ENCODE results near the gene SEMG2. TPM values are rescaled to one million over a fixed set of nuclear protein-coding genes. Genes with fewer than 3 reads are reported as not detected.

Gene SEMG2
- total RNA-seq, 1 experiment from 2014 or later, result not detected

DNA sequence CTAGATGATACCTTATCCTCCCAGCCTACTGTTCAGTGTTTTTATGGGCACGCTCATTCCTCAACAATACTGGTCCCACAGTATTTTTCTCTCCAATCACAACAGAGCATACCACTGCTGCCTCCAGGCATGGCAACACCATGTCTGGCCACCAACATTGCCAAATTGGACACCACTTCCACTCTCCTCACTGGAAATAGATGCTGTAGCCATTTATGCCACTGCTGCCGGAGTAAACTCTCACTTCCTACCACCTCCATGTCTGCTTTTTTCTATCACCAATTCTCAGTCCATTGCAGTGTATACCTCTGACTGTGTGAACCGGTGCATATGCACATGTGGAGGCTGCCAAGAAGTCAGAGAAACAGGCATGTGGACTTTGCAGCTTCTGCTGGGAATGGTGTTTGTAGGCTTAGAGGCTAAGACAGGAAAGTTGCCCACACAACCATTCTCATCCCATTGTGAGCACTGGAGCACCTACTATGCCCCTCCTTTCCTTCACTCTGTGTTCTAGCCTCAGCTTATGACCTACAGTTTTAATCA lies 32.0 kb upstream of the SEMG2 start:
- intact Hi-C loops (cut with micrococcal nuclease; ENCODE audit: unreplicated experiment), result no loop called here

DNA sequence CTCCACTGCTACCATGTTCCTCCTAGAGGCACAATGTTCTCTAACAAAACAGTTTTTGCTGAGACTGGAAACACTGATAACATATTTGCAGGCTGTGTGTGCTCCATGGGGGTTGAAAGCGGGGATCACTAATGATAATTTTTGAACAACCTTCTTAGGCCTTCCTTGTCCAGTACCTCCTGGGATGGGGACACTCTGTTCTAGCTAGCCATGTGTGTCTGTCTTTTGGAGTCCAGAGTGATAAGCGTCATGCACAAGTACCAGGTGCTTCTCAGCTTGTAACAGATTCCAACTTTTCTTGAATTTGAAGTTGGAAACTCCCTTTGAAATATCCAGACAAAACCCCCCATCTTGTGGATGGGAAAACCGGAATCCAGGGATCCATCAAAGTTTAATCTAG lies 31.3 kb upstream of the SEMG2 start:
- intact Hi-C loops (cut with micrococcal nuclease; ENCODE audit: unreplicated experiment), result no loop called here
- H3K9me2 ChIP-seq (ENCODE audit: insufficient read depth), result no peaks in the 10 kb centered on the region
- H3K4me1 ChIP-seq (replicated peaks; ENCODE audit: insufficient read depth), result 0 out of 2 replicates have a peak, but pooled peaks cover 7% of the 10 kb centered on the region
- no peak overlapping the region for H3K27ac ChIP-seq
- no peaks in the 10 kb centered on the region for H3K27me3 ChIP-seq (ENCODE audit: insufficient read depth, low read depth)
- ChIA-PET POLR2A (ENCODE audit: unreplicated experiment) (interaction anchor here (0.5 kb wide), 1 partner anchor 212 kb away, joined by 12 read pairs; no protein-coding TSS in a partner anchor), CTCF (no interaction called here)
- no peaks in the 10 kb centered on the region for H3K9me3 ChIP-seq (ENCODE audit: insufficient read depth, low read depth)
- no peaks in the 10 kb centered on the region for H3K79me2 ChIP-seq (ENCODE audit: low read depth)
- no peaks in the 10 kb centered on the region for H3K36me3 ChIP-seq (ENCODE audit: low read depth)
- TF ChIP-seq EZH2 (IDR thresholded peaks at IDR 0.05; ENCODE audit: low read depth), result no peak
- TF ChIP-seq, protein P1, sequence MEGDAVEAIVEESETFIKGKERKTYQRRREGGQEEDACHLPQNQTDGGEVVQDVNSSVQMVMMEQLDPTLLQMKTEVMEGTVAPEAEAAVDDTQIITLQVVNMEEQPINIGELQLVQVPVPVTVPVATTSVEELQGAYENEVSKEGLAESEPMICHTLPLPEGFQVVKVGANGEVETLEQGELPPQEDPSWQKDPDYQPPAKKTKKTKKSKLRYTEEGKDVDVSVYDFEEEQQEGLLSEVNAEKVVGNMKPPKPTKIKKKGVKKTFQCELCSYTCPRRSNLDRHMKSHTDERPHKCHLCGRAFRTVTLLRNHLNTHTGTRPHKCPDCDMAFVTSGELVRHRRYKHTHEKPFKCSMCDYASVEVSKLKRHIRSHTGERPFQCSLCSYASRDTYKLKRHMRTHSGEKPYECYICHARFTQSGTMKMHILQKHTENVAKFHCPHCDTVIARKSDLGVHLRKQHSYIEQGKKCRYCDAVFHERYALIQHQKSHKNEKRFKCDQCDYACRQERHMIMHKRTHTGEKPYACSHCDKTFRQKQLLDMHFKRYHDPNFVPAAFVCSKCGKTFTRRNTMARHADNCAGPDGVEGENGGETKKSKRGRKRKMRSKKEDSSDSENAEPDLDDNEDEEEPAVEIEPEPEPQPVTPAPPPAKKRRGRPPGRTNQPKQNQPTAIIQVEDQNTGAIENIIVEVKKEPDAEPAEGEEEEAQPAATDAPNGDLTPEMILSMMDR (conservative IDR thresholded peaks at IDR 0.05), result no peak
- H3K4me2 ChIP-seq, result no peak overlapping the region
- H2AFZ ChIP-seq, result no peak overlapping the region
- peak in 1 of 2 experiments; percentile 20 for DNase-seq
- BruUV-seq (replicated peaks), result no TSS peak
- H3F3A ChIP-seq (ENCODE audit: insufficient read depth, low read depth), result no peaks in the 10 kb centered on the region
- H4K20me1 ChIP-seq (ENCODE audit: insufficient read depth), result no peaks in the 10 kb centered on the region
- no peak overlapping the region for H3K4me3 ChIP-seq

More for the DNA sequence above, 32.0 kb upstream of the SEMG2 start:
- CTCF ChIA-PET, result no interaction called here
- Histone ChIP-seq H3K27ac (no peak overlapping the region), H3F3A (ENCODE audit: insufficient read depth, low read depth) (no peaks in the 10 kb centered on the region), H4K20me1 (ENCODE audit: insufficient read depth) (no peaks in the 10 kb centered on the region), H3K4me2 (no peak overlapping the region), H2AFZ (no peak overlapping the region), H3K36me3 (ENCODE audit: low read depth) (no peaks in the 10 kb centered on the region), H3K79me2 (ENCODE audit: low read depth) (no peaks in the 10 kb centered on the region), H3K4me1 (replicated peaks; ENCODE audit: insufficient read depth) (0 out of 2 replicates have a peak, but pooled peaks cover 7% of the 10 kb centered on the region), H3K9me2 (ENCODE audit: insufficient read depth) (no peaks in the 10 kb centered on the region), H3K27me3 (ENCODE audit: insufficient read depth, low read depth) (no peaks in the 10 kb centered on the region), H3K9me3 (ENCODE audit: insufficient read depth, low read depth) (no peaks in the 10 kb centered on the region), H3K4me3 (no peak overlapping the region)
- POLR2A ChIA-PET (ENCODE audit: unreplicated experiment), result interaction anchor here (0.5 kb wide), 1 partner anchor 212 kb away, joined by 12 read pairs; no protein-coding TSS in a partner anchor
- no peak for TF ChIP-seq EZH2 (IDR thresholded peaks at IDR 0.05; ENCODE audit: low read depth)
- TF ChIP-seq, protein P1 (conservative IDR thresholded peaks at IDR 0.05), result no peak
- no TSS peak for BruUV-seq (replicated peaks)
- peak in 1 of 2 experiments; percentile 11 for DNase-seq

DNA sequence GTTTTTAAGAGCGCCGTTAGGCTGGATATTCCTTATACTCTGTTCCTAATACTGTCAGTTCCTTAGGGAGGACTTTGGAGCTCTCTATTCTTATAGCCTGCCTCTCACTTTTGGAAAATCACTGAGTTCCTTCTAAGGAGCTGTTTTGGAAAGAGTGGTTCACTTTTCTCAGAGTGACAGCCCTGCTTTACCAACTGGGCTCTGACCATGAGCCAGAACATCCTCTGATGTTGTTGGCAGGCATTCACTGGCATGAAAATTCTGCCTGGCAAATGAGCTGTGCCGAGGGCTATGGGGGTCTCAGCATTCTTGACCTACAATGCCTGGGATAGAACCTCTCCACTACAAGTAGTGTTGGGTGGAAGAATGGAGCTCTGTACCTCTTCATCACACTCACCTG lies 29.2 kb upstream of the SEMG2 start:
- no peaks in the 10 kb centered on the region for H4K20me1 ChIP-seq (ENCODE audit: insufficient read depth)
- H3K4me2 ChIP-seq, result no peak overlapping the region
- H3F3A ChIP-seq (ENCODE audit: insufficient read depth, low read depth), result no peaks in the 10 kb centered on the region
- TF ChIP-seq EZH2 (IDR thresholded peaks at IDR 0.05; ENCODE audit: low read depth), result no peak
- TF ChIP-seq, protein P1 (conservative IDR thresholded peaks at IDR 0.05), result no peak
- H3K36me3 ChIP-seq (ENCODE audit: low read depth), result no peaks in the 10 kb centered on the region
- POLR2A ChIA-PET (ENCODE audit: unreplicated experiment), result interaction anchor here (0.6 kb wide), 1 partner anchor 11 kb away, joined by 4 read pairs; no protein-coding TSS in a partner anchor
- H3K4me1 ChIP-seq (replicated peaks; ENCODE audit: insufficient read depth), result 0 out of 2 replicates have a peak, but pooled peaks cover 7% of the 10 kb centered on the region
- no peaks in the 10 kb centered on the region for H3K9me2 ChIP-seq (ENCODE audit: insufficient read depth)
- DNase-seq, result no peak
- H3K4me3 ChIP-seq, result no peak overlapping the region
- CTCF ChIA-PET, result no interaction called here
- BruUV-seq (replicated peaks), result no TSS peak
- no peak overlapping the region for H2AFZ ChIP-seq
- H3K9me3 ChIP-seq (ENCODE audit: insufficient read depth, low read depth), result no peaks in the 10 kb centered on the region
- no peaks in the 10 kb centered on the region for H3K27me3 ChIP-seq (ENCODE audit: insufficient read depth, low read depth)
- H3K79me2 ChIP-seq (ENCODE audit: low read depth), result no peaks in the 10 kb centered on the region
- intact Hi-C loops (cut with micrococcal nuclease; ENCODE audit: unreplicated experiment), result no loop called here
- H3K27ac ChIP-seq, result no peak overlapping the region

Measured in PC-9 (cell line).